VCaP (cell line): ENCODE data around the gene HPS3.

ENCODE experiments used
- H3K27ac ChIP-seq: fragments of 450-650 bp; 2 replicates; pipeline ENCODE4 v1.5.1; 2017
- TF ChIP-seq, protein P1 (sequence below): fragments of 450-650 bp; conservative IDR thresholded peaks from 2 replicates; pipeline ENCODE4 v1.5.1; 2017; ENCODE audit warnings: mild to moderate bottlenecking, moderate library complexity

Gene HPS3

DNA sequence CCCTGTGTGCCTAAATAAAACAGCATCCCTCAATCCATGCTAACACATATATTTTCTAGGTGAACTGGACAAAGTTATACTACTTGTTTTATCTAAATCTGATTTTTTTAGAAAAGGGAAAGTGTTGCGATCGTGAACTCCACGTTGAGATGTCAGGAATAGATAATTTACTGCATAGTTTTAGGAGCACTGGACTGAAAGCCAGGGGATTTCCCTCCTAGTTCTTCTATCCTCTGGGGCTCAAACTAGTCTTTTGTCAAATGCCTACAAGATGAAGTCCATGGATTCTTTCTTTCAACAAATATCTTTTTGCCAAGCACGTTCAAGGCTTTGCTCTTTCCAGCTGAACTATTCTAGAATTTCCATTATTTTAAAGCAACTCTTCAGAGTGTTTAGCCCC is 617 bp upstream of the HPS3 start:
- H3K27ac ChIP-seq: peak overlapping the region; percentile 76
- TF ChIP-seq, protein P1, sequence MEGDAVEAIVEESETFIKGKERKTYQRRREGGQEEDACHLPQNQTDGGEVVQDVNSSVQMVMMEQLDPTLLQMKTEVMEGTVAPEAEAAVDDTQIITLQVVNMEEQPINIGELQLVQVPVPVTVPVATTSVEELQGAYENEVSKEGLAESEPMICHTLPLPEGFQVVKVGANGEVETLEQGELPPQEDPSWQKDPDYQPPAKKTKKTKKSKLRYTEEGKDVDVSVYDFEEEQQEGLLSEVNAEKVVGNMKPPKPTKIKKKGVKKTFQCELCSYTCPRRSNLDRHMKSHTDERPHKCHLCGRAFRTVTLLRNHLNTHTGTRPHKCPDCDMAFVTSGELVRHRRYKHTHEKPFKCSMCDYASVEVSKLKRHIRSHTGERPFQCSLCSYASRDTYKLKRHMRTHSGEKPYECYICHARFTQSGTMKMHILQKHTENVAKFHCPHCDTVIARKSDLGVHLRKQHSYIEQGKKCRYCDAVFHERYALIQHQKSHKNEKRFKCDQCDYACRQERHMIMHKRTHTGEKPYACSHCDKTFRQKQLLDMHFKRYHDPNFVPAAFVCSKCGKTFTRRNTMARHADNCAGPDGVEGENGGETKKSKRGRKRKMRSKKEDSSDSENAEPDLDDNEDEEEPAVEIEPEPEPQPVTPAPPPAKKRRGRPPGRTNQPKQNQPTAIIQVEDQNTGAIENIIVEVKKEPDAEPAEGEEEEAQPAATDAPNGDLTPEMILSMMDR: no peak

DNA sequence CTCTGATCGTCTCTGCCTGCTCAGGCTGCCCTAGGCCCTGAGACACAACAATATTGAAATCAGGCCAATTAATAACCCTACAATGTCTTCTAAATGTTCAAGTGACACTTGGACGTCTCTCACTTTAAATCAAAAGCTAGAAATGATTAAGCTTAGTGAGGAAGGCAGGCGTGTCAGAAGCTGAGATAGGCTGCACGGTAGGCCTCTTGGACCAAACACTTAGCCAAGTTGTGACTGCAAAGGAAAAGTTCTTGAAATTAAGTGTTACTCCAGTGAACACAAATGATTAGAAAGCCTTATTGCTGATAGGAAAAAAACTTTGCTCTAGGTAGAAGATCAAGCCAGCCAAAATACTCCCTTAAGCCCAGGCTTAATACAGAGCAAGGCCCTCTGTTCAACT is 2.2 kb downstream of the HPS3 start:
- H3K27ac ChIP-seq: no peak overlapping the region
- TF ChIP-seq, protein P1: no peak

GRCh38 chr3:149134575-149134974 is 5.1 kb downstream of the HPS3 start:
- H3K27ac ChIP-seq: peak overlapping the region; percentile 48
- TF ChIP-seq, protein P1: no peak

- TF ChIP-seq, protein P1: no peak
- H3K27ac ChIP-seq: no peak overlapping the region
Observed at GRCh38 chr3:149142682-149143081, 13.2 kb downstream of the HPS3 start.

GRCh38 chr3:149145356-149145755 is 15.9 kb downstream of the HPS3 start:
- TF ChIP-seq, protein P1: no peak
- H3K27ac ChIP-seq: no peak overlapping the region

GRCh38 chr3:149145974-149146373 is 16.5 kb downstream of the HPS3 start:
- H3K27ac ChIP-seq: no peak overlapping the region
- TF ChIP-seq, protein P1: no peak

DNA sequence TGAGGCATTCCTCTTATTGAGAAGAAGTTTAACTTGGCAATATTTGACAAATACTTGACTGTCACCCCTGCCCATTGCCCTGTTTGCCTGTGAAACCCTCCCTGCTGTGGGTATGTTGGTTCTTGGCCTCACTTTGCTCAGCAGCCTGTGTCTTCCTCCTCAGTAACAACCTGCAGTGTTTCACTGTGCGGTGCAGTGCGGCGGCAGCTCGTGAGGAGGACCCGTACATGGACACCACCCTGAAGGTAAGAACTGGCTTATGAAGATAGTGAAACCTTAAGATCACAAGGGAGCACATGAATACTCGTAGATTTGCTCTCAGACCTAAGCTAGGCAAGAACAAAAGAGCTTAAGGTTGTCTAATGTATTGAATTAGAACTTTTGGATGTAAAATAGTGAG is 21.0 kb downstream of the HPS3 start:
- TF ChIP-seq, protein P1: no peak
- H3K27ac ChIP-seq: no peak overlapping the region

GRCh38 chr3:149151843-149152242 is 22.4 kb downstream of the HPS3 start:
- no peak overlapping the region for H3K27ac ChIP-seq
- TF ChIP-seq, protein P1: no peak
